ENCODE measurements around the gene ZBED4. TPM values are rescaled to one million over a fixed set of nuclear protein-coding genes. Genes with fewer than 3 reads are reported as not detected.

ZBED4 gene, protein sequence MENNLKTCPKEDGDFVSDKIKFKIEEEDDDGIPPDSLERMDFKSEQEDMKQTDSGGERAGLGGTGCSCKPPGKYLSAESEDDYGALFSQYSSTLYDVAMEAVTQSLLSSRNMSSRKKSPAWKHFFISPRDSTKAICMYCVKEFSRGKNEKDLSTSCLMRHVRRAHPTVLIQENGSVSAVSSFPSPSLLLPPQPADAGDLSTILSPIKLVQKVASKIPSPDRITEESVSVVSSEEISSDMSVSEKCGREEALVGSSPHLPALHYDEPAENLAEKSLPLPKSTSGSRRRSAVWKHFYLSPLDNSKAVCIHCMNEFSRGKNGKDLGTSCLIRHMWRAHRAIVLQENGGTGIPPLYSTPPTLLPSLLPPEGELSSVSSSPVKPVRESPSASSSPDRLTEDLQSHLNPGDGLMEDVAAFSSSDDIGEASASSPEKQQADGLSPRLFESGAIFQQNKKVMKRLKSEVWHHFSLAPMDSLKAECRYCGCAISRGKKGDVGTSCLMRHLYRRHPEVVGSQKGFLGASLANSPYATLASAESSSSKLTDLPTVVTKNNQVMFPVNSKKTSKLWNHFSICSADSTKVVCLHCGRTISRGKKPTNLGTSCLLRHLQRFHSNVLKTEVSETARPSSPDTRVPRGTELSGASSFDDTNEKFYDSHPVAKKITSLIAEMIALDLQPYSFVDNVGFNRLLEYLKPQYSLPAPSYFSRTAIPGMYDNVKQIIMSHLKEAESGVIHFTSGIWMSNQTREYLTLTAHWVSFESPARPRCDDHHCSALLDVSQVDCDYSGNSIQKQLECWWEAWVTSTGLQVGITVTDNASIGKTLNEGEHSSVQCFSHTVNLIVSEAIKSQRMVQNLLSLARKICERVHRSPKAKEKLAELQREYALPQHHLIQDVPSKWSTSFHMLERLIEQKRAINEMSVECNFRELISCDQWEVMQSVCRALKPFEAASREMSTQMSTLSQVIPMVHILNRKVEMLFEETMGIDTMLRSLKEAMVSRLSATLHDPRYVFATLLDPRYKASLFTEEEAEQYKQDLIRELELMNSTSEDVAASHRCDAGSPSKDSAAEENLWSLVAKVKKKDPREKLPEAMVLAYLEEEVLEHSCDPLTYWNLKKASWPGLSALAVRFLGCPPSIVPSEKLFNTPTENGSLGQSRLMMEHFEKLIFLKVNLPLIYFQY
- 12.0 and 13.6 TPM in 2 replicates for total RNA-seq

DNA sequence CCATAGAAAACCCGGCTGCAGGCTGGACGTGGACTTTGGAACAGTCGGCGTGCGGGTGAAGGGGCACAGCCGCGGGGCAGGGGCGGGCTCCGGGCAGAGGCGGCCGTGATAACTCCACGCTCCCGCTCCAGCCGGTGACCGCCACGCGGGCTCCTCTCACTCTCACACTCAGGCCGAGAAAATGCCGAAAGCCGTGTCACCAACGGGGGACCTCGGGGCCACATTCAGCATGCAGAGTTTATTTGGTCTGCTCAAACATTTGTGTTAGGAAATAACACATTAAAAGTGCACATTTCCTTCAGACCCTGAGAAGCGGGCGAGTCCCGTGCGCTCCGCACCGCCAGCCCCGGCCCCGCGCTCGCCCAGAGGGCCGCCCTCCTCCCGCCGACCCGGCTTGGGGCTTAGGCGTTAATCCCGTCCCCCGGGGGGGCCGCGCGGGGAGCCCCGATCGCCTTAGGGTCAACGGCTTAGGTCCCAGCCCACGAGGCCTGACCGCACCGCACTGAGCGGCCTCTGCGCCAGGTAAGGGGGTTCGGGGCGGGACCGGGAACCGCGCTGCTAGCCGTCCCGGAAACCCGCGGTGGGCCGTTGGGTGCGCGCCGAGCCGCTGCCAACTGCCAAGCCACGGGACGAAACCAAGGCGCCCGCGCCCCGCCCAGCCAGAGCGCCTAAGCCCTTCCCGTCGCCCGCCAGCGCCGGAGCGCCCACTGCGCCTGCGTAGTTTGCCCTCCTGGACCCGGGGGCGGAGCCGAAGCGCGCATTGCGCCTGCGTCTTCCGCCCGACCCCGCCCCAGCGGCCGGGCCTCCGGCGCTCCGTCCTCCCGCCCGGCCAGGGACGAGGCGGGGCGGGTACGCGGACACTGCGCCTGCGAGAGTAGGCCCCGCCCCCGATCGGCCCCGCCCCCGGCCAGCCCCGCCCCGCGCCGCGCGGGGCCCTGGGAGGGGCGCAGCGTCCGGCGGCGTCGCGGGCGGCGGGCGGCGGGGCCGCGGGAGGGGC, at the start of gene ZBED4:
TSS of gene ZBED4 (plus strand) at position 947 of the 997 bp plus-strand sequence. CDS start 29,819 bp downstream, outside the sequence.

DNA sequence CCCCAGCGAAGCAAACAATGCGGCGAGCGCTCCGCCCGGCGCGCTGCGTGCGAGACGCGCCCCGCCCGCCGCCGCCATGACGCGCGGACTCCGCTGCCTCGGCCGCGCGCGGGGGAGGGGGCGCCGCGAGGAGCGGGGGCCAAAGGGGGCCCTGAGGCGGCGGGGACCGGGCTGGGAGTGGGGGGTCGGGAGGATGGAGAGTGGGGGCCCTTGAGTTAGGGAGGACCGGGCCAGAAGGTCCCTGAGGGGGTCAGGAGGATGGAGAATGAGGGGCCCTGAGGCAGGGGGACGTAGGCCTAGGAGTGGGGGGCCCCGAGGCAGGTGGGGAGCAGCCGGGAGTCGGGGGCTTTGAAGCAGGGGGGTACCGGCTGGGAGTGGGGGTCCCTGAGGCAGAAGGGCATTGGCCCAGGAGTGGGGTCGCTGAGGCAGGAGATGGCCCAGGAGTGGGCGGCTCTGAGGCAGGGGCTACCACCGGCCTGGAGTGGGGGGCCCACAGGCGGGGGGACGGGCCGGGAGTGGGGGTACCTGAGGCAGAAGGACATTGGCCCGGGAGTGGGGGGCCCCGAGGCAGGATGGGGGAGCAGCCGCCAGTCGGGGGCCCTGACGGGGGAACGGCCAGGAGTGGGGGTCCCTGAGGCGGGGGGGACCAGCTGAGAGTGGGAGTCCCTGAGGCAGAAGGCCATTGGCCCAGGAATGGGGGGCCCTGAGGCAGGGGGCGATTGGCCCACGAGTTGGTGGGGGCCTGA, 25.6 kb upstream of the ZBED4 start, which contains the start of gene BRD1:
TSS of gene BRD1 (minus strand) at position 21 of the 746 bp plus-strand sequence. CDS start 3,556 bp downstream, outside the sequence.

GRCh38 chr22:49917974-49918910, 64.6 kb downstream of the ZBED4 start, which contains the start of the genes ALG12 and CRELD2:
TSS of gene ALG12 (minus strand) at chr22:49918438. CDS start at chr22:49913765, 4,673 bp downstream.
TSS of gene CRELD2 (plus strand) at chr22:49918634. CDS start at chr22:49918770, 136 bp downstream.

Other genes starting within 250 kb of the ZBED4 start
- 21.4 and 27.5 TPM in 2 replicates for gene BRD1, start 26.0 kb upstream of the ZBED4 start, total RNA-seq
- gene ALG12, start 64.6 kb downstream of the ZBED4 start, total RNA-seq: 17.9 and 18.7 TPM in 2 replicates
- 77.2 and 81.5 TPM in 2 replicates for gene CRELD2, start 64.8 kb downstream of the ZBED4 start, total RNA-seq
- 129 and 130 TPM in 2 replicates for gene PIM3, start 106.9 kb downstream of the ZBED4 start, total RNA-seq
- 0.15 TPM in 1 of 2 replicates, not detected in the other for gene IL17REL, start 158.9 kb downstream of the ZBED4 start, total RNA-seq
- gene TTLL8, start 204.5 kb downstream of the ZBED4 start, total RNA-seq: not detected in 2 replicates
- not detected in 2 replicates for gene MLC1, start 231.6 kb downstream of the ZBED4 start, total RNA-seq
- gene MOV10L1, start 236.2 kb downstream of the ZBED4 start, total RNA-seq: 14.9 and 15.2 TPM in 2 replicates

Data from epithelial cell of umbilical artery (primary cell).